ENCODE results near the gene ABHD5. TPM values are rescaled to one million over a fixed set of nuclear protein-coding genes. Genes with fewer than 3 reads are reported as not detected.

The ABHD5 gene
- total and polyA plus RNA-seq, 12 donors: 6.5 to 40.1 (median 28.0) TPM

GRCh38 chr3:43696881-43697280 is 6.1 kb downstream of the ABHD5 start:
- 88 to 98% methylated on average over 1 of the region's 1 CpG for WGBS, 2 donors
- H3K4me1 ChIP-seq: peaks cover 0 to 49% (median 15%) of the 10 kb centered on the region in 9 donors
- intact Hi-C loops (cut with DNase I): loop anchor here in 1 of 10 donors (10.0 kb wide), 1 partner anchor 58 kb away; no protein-coding TSS in a partner anchor
- peak overlapping the region in 1 of 10 donors; percentile 48 for H3K27ac ChIP-seq
- no peaks in the 10 kb centered on the region for H3K27me3 ChIP-seq
- H3K36me3 ChIP-seq: peaks cover 0 to 29% (median 0%) of the 10 kb centered on the region in 9 donors
- no peak for TF ChIP-seq CTCF (IDR thresholded peaks at IDR 0.05)
- DNase-seq (no peak), ATAC-seq (no peak)
- no peaks in the 10 kb centered on the region for H3K9me3 ChIP-seq
- H3K4me3 ChIP-seq: no peak overlapping the region

- 77 to 81% methylated on average over 1 of the region's 1 CpG for WGBS, 2 donors
- no peak for TF ChIP-seq CTCF (IDR thresholded peaks at IDR 0.05)
Measured at GRCh38 chr3:43699864-43700263, 9.1 kb downstream of the ABHD5 start.

DNA sequence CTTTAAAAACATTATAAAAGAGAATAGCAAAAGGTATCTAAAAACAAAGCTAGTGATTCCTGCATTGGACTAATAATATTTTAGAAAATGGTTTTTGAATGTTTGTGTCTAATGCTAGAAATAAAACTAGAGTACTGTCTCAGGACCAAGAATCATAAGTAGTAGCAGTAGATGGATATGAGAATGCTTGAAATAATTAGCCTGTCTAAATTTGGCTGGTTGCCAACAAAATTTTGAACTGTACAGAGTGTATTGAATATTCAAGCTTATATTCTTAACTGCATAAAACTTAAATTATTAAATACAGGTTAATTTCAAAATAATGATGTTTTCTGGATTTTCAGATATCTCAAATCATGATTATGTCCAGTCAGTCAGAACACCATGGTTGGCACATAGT is 14.0 kb downstream of the ABHD5 start:
- Histone ChIP-seq H3K4me1 (peaks cover 0 to 24% (median 5%) of the 10 kb centered on the region in 9 donors), H3K27me3 (no peaks in the 10 kb centered on the region), H3K4me3 (no peak overlapping the region), H3K27ac (no peak overlapping the region), H3K9me3 (no peaks in the 10 kb centered on the region), H3K36me3 (peaks cover 0 to 51% (median 4%) of the 10 kb centered on the region in 9 donors)
- DNase-seq: no peak
- ATAC-seq: no peak
- intact Hi-C loops (cut with DNase I): no loop called here
- TF ChIP-seq CTCF (IDR thresholded peaks at IDR 0.05): no peak

More at GRCh38 chr3:43699864-43700263, 9.1 kb downstream of the ABHD5 start:
- no peak overlapping the region for H3K4me3 ChIP-seq
- DNase-seq (no peak), ATAC-seq (no peak)
- no peaks in the 10 kb centered on the region for H3K9me3 ChIP-seq
- H3K27me3 ChIP-seq: no peaks in the 10 kb centered on the region
- no peak overlapping the region for H3K27ac ChIP-seq
- H3K4me1 ChIP-seq: peaks cover 0 to 26% (median 12%) of the 10 kb centered on the region in 9 donors
- H3K36me3 ChIP-seq: peaks cover 0 to 49% (median 4%) of the 10 kb centered on the region in 9 donors
- intact Hi-C loops (cut with DNase I): loop anchor here in 1 of 10 donors (10.0 kb wide), 1 partner anchor 55 kb away; no protein-coding TSS in a partner anchor

GRCh38 chr3:43706342-43706741 is 15.6 kb downstream of the ABHD5 start:
- TF ChIP-seq CTCF (IDR thresholded peaks at IDR 0.05): no peak
- intact Hi-C loops (cut with DNase I): no loop called here
- Histone ChIP-seq H3K27ac (no peak overlapping the region), H3K36me3 (peaks cover 0 to 39% (median 4%) of the 10 kb centered on the region in 9 donors), H3K4me3 (no peak overlapping the region), H3K27me3 (no peaks in the 10 kb centered on the region), H3K9me3 (no peaks in the 10 kb centered on the region), H3K4me1 (peaks cover 0 to 24% (median 5%) of the 10 kb centered on the region in 9 donors)
- ATAC-seq: no peak
- no peak for DNase-seq
- WGBS, 2 donors: 94 to 96% methylated on average over 7 of the region's 7 CpGs
